Anterior cingulate cortex (tissue), 58 donors: ENCODE measurements around the gene UNCX.
"Not testable (repeated sequence)": the region's sequence is repeated elsewhere in the genome, so short reads cannot be mapped to it uniquely, and the experiment has no call there.

Source experiments
- DNase-seq, 58 donors: peaks; one replicate each; lab custom pipeline; 2025; lab: John Stamatoyannopoulos, UW

The UNCX gene

DNA sequence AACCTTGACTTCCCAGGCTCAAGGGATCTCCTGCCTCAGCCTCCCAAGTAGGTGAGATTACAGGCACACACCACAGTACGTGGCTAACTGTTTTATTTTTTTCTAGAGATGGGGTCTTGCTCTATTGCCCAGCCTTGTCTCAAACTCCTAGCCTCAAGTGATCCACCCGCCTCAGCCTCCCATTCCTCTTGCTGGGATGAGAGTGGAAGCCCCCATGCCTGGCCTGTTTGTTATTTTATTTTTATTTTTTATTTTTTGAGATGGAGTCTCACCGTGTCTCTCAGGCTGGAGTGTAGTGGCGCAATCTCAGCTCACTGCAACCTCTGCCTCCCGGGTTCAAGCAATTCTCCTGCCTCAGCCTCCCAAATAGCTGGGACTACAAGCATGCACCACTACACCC lies 20.6 kb upstream of the UNCX start:
- not testable (repeated sequence) for DNase-seq

DNA sequence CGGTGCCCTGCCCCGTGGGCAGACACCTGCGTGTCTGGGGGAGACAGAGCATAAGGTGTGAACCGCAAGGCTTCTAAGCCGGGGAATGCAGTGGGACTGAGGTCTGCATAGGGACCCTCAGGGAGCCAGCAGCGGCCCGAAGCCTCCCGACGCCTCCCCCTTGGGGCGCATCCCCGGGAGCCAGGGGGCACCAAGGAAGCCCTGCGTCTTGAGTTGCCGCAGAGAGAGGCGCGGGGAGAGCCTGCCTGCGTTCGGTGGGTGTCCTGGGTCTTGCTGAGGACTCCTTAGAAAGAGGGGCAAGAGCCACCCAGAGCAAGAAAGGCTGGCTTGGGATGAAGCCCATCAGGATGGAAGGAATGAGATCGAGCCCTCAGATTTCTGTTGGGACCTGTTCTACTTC lies 18.2 kb upstream of the UNCX start:
- DNase-seq = no peak

DNA sequence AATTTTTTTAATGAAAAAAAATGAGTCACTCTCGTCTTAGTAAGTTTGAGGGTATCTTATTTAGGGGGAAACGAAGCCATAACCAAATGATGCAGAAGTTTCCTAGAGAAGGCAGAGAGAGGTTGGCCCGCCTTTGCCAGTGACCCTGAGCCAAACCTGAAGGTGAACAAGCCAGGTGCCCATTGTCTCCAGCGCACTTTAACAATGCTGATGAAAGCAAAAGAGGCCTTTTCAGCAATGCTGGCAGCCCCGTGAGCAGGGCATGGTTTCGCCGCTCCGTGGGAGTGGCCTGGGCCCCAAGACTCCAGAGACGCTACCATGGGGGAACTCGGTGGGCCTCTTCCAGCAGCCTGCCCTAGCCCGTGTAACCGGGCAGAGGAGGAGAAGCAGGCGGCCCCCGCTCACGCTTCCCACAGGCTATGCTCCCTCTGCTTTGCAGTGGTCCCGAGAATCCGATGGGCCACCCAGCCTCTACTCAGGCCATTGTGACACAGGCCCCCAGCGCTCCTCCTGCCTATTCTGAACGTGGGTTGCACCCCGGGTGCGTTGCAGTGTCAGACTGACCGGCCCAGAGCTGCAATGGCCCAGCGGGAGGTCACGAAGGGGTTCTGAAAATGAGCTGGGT lies 14.0 kb upstream of the UNCX start:
- DNase-seq = no peak

DNA sequence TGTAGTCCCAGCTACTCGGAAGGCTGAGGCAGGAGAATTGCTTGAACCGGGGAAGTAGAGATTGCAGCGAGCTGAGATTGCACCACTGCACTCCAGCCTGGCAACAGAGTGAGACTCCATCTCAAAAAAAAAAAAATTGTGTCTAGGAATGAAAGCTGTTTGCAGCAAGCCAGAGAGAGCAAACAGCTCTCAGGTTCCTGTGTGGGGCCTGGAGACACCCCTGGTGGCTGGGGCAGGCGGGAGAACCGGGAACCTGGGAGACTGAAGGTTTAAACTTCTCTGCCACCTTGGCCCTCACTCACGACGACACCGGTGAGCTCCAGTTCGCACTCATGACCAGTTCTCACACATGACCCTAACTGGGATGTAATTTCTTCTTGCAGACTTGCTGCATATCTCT lies 13.2 kb upstream of the UNCX start:
- DNase-seq = no peak

DNA sequence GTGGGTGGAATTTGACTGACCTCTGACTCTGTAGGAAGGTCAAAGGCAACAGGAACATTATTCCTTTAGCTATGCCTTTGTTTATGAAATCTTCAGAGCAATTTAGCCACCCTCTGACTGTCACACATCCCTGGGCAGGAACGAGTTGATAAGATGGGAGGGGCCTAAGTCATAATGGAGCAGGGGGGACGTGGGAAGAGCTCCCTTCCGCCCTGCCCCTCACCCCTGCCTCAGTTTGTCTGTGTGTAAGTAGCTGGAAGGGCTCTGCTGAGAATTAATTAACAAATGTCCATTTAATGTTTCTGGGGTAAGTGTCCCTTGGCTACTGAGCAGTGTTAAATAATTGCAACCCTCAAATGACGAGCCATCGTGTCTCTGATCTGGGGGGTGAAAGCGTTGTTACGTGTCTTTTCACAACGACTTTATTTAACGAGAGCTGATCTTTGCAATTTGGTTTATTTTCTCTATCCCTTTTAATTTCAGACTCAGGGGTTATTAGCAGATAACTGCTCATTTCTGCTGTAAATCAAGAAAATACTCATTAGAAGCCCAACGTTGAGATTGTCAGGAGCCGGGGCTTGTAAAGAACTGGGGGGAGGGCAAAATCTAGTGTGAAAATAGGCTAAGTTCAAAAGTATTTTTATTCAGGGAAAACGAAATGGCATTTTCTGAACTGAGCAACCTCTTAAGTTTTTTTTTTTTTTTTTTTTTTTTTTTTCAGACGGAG lies 12.5 kb upstream of the UNCX start:
- no peak for DNase-seq

DNA sequence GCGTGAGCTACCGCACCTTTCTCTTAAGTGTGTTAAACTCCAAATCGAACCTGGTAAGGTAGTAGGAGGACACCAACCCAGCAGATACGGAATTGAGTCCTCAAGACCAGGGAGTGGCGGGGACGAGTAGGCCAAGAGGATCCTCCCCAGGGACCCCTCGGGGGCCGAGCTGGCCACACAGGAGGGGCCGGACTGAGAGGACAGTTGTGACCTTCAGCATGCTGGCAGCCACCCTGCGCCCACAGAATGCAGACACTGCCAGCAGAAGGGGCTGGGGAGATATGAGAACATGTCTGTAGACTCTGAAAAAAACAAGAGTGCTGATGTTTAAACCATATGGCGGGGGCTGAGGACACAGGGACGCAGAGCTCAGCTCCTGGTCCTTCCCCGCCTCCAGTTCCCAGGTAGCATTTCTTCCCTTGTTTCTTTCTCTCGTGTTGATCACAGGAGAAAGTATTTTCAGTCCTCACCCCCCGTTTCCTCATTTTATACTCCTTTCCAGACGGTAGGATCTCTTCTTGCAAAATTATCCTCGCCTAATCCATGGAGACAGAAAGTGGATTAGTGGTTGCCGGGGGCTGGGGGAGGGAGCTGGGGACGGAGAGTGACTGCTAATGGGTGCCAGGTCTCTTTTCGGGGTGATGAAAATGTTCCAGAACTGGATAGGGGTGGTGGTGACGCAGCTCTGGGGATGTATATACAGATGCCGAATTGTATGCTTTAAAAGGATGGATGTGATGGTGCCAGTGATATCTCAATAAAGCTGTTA lies 11.5 kb upstream of the UNCX start:
- no peak for DNase-seq

DNA sequence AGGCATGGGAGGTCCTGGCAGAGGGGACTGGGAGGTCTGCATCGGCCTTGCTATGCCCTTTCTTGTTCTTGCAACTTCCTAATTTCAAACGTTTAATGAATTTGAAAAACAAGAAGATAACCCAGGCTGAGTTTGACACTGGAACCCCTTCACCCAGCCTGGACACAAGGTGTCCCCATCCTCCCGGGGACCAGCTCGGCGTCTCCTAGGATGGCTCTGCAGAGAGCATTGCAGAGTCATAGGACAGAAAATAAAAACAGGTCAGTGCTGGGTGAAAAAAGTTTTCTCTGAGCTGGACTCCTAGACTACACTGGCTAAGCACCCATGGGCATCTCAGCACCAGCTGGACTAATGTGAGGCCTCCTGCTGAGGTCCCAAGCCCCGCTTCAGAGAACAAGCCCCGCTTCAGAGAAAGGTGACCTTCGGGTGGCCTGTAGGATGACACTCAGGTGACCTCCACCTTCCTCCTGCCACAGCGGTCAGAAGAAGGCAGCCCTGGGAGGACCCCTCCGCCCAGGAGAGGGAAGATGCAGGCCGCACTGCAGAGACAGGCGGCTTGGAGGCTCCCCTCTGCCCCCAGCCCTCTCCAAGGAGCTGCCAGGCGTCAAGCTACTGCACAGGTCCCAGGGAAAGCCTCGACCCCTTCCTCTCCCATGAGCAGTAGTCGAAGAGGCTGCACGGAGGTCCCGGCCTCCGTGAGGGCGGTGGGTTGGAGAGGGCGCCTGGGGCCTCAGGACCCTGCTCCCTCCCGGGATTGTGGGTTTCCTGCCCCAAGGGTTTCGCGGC lies 9.3 kb upstream of the UNCX start:
- no peak for DNase-seq

DNA sequence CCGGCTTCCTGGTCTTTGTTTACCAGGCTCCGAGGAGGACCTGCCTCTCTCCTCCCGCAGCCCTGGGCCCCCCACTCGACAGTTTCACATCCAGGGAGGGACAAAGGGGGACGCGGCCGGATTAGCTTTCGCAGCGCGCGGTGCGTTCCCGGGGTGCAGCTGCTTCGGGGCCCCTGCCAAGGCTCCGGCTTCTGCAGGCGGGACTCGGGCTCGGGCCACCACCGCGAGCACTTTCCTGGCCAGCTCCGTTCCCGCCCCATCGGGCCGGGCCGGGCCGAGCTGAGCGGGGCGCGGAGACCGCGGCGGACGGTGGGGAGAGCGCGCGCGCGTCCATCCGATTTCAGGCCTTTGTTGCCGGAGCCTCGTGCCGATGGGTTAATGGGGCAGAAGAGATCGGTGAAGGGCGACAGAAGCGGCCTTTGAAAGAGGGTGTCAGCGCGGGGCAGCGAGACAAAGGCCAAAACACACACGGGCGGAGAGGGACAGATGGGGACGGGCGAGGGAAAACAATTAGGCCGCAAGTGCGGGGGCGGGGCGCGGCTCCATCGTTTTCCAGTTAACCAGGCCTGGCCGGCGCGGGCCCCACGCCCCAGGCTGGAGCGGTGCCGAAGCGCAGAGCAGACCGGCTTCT lies 8.5 kb upstream of the UNCX start:
- DNase-seq = no peak

DNA sequence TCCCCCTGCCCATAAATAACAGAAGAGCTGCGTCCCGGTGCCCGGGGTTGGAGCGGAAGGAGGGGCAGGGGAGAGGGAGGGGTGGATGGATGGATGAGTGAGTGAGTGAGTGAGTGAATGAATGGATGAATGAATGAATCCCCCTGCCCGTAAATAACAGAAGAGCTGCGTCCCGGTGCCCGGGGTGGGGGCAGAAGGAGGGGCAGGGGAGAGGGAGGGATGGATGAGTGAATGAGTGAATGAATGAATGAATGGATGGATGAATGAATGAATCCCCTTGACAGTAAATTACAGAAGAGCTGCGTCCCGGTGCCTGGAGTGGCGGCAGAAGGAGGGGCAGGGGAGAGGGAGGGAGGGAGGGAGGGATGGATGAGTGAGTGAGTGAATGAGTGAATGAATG lies 7.6 kb upstream of the UNCX start:
- no peak for DNase-seq

DNA sequence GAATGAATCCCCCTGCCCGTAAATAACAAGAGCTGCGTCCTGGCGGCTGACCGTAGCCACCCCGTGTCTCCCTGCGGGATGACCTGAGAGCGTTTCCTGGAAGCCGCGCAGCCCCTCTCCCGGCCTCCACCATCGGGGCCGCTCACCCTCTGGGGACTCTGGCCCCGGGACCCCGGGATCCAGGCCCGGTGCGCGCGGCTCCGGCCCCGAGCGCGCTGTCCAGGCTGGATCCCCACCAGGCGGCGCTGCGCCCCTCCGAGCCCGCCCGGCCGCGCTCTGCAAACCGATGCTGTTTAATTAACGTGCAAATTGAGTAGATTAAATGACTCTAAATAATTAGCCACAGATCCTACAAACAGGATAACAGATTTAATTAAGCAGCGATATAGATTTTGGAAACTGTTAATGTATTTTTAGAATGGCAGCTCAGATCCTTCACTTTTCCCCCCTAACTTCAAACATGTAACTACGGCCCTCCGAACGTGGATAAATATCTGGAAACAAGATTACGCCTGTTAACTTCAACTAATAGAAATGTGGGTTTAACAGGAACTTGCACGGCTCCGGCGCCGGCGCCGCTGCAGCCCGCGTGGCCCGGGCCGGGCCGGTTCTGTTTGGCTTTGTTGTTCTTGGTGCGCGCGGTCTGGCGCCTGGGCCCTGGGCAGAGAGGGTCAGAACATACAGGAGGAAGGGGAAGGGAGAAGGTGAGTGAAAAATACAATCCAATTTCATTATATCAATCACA lies 7.1 kb upstream of the UNCX start:
- peak in 2 of 58 donors; percentile 1 to 12 for DNase-seq

DNA sequence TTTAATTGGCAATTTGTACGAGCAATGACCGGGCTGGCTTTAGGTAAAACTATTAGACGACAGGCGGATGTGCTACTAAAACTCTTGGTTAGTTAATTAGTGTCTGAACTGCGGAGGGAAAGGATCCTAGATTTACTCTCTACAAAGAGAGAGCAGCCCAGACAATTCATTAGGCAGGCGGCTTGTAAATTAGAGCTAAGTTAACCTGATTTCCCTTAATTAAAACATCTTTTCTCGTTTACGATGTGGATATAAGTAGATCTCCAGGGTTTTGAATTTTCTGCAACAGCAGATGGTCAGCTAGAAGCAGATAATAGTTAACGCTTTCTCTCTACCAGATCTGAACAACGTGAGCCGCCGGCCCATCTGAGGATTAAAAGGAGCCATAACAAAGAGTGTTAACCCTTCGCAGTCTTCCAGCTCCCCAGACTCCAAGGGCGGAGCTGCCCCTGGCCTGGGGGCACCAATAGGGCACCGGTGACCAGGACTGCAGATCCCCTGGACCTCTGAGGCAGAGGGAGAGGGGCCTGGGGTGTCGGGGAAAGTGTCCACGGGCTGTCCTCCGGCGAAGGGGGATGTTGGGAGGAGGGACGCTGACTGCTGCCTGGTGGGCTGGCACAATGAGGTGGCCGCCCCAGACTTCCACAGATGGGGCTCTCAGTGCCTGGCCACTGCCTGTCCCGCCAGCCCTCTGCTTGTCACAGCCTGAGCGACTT lies 6.3 kb upstream of the UNCX start:
- no peak for DNase-seq

DNA sequence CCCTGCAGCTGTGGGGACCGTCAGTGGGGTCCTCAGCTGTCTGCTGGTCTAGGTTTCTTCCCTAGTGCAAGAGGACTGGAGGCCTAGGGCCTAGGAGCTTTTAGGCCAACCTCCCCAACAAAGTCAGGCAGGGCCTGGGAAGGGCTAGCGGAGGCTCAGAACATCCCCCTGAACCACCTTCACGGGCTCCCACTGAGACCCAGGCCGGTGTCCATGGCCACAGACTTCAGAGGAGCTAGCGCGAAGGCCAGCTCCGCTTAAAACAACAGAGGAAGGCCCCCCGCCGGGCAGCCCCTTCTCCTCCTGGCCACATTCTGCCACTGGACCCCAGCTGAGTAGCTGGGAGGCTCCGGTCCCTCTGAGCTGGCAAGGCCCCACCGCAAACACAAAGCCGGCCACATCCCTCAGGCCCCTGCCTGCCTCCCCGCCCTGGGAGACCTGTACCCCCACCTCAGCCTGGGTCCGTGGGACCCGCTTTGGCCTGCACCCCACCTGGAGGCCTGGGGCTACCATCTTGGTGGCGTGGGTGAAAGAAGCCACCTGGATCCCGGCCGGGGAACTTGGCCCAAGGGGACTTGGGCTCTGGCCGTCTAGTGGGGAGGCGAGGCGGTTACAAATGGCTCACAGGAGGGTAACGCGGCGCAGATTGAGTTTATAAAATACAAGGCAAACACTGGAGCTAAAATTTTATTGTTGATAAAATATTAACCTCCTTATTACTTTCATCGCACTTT lies 5.4 kb upstream of the UNCX start:
- DNase-seq = no peak

DNA sequence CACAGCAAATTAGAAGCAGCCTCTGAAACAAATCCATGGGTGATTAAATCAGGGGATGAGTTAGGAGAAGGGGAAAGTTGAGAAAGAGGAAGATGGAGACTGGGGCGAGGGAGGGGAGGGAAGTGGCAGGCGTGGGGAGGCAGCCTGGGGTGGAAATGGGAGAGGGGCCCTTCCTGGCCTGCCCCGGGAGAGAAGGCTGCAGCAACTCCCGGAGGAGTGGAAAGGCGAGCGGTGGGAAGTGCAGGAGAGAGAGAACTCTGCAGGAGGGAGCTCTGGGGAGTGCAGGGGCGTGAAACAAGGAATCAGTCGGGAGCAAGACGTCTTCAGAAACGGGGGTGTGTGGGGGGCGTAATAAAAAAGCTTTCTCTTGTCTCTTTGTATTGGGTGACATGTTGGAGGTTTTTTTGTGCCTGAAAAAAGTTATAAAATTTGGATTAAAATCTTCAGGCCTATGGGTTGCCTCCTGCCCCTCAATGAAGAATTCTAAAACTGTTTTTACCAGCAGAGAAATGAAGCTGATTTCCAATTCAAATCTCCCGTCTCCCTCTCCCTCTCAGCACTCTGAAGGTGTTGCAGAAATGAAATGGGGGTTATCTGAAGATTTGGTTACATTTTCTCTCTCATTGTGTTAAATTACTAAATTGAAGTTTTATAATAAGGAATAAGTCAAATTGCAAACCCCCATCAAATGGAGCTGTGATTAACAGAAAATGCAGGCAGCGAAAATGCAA lies 4.7 kb upstream of the UNCX start:
- DNase-seq = no peak

DNA sequence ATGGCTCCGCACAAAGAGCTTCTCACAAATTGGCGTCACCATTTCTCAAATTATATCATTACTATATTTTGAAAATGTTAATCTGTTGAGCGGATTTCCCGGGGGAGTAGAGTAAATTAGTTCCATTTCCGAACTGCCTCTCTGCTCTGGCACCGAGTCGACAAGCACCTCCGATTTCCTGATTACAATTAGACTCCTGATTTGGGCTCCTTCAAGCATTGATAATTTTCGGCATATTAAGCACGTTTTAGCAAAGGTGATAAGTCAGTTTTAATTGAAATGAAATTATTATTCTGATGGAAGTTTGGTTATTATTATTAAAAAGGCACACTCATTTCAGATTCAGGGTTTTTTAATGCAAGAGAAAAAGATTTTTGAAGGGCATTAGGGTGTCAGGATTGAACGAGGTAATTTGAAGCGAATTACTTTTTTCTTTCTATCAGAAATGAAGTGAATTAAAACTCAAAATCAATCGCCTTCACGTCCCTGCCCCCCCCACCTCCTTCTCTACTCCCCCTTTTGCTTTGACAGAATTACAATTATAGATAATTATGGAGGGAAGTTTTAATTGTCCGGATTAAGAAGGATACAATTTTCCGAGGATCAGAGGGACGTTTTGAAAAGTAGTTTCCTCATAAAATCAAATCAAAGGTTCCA lies 4.0 kb upstream of the UNCX start:
- no peak for DNase-seq

DNA sequence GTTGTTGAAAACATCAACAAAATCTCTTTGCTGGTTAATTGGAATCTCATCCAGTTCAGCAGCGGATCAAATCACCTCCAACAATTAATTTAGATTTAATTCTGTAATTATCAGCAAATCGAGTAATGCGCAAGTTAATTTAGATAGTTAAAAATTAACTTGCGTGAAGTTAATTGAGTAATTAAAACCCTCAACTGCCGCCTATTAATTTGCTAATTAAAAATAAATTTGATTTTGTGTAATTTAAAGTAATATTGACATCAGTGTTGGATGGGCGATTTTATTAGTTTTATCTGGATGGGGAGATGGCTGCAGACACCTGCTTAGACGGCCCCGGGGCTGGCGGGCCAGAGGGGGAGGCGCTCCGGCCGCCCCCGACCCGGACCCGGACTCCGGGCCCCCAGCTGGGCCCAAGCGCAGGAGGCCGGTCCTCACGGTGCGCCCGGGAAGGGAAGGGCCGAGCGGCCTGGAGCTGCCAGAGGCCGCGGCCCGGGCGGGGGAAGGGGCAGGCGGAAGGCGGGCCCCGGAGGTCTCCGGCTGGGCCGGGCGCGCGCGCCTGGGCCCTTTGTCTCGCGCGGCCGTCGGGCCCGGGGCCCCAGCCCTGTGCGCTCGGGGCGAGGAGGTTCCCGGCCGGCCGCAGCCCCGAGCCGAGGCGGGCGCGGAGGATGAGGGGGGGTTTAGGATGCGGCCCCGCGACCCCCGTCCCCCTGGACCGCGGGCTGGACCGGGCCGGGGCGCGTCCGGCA lies 3.3 kb upstream of the UNCX start:
- DNase-seq = no peak

DNA sequence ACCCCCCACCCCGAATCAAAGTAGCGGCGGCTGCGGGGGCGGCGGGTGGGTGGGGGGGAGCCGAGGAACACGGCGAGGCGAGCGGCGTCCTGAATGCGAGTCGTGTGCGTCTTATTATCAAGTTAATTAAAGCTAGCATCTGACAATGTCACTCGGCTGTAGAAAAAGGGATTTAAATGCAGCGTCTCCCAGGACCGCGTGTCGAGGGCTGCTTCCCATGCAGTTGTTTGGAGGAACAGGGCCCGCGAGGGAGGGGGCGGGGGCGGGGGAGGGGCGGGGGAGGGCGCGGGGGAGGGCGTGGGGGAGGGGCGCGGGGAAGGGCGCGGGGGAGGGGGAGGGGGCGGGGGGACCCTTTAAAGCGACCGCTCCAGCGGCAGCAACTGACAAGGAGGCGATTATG lies 2.7 kb upstream of the UNCX start:
- no peak for DNase-seq
